K562 (cell line): ENCODE measurements around the gene LRRTM3. TPM values are rescaled to one million over a fixed set of nuclear protein-coding genes. Genes with fewer than 3 reads are reported as not detected.

Source experiments
- ATAC-seq: fragments of 200-7000 bp; cut with Tn5 transposase; 3 replicates; pipeline ENCODE4 v1.9.1; 2020; ENCODE audit warnings: moderate library complexity
- BruUV-seq: library from RNA; stranded (reverse); fragments of 400-500 nt; replicated peaks from 2 replicates; lab custom pipeline; 2021; lab: Mats Ljungman, UMichigan
- CTCF ChIA-PET: fragments of 300-600 bp; formaldehyde crosslinking; extraction: SDS; loops from one replicate; lab custom pipeline; 2021; ENCODE audit warnings: low intra/inter-chr PET ratio; lab: Yijun Ruan, JAX
- POLR2A ChIA-PET: fragments of 300-600, 350-650 bp; sonication (Branson Sonifier 250); formaldehyde crosslinking; extraction: SDS; loops from one replicate; lab custom pipeline; 2021; ENCODE audit warnings: antibody characterized with exemption, inconsistent platforms; lab: Yijun Ruan, JAX
- DNase-seq, 4 experiments: peaks; one replicate each; pipeline versions ENCODE4 v3.0.0 to v3.0.0-alpha.2; 2011 to 2018; ENCODE audit warnings: low spot score in 3 of 4, mixed read lengths in 3 of 4; ENCODE audit errors: extremely low read depth in 1 of 4
- FAIRE-seq: peaks from 2 replicates; lab custom pipeline; 2011; peaks lifted over from hg19 to GRCh38; lab: Jason Lieb, UNC
- H2AFZ ChIP-seq: 2 replicates; pipeline ENCODE4 v1.6.0; 2011; ENCODE audit warnings: low read depth, low read length, control low read depth, inconsistent platforms
- H3K27ac ChIP-seq: fragments of 200-600 bp; 3 replicates; pipeline ENCODE4 v1.8.0; 2011; ENCODE audit warnings: low read depth, mild to moderate bottlenecking, control low read depth, inconsistent platforms, low read length, moderate library complexity, mixed read lengths; ENCODE audit errors: extremely low read depth
- H3K27me3 ChIP-seq, 2 experiments: fragments of 300-600 bp in 1 of 2; 2 replicates in 1 of 2; 3 replicates in 1 of 2; pipeline versions ENCODE4 v1.6.0 to v1.8.0; 2011; ENCODE audit warnings: inconsistent platforms in 2 of 2, low read length in 2 of 2, mild to moderate bottlenecking in 1 of 2, mixed read lengths in 1 of 2, moderate library complexity in 1 of 2; ENCODE audit not compliant: control insufficient read depth in 2 of 2, insufficient read depth in 2 of 2
- H3K36me3 ChIP-seq: fragments of 300-600 bp; 3 replicates; pipeline ENCODE4 v1.8.0; 2011; ENCODE audit warnings: mild to moderate bottlenecking, low read length, inconsistent platforms; ENCODE audit not compliant: control insufficient read depth, insufficient read depth
- H3K4me1 ChIP-seq, 2 experiments: fragments of 200-600 bp in 1 of 2; replicated peaks in 1 of 2; 2 replicates in 1 of 2; 3 replicates in 1 of 2; pipeline versions ENCODE4 v1.5.1 to v1.8.0; 2011; ENCODE audit warnings: inconsistent platforms in 2 of 2, low read length in 2 of 2, mild to moderate bottlenecking in 1 of 2, mixed read lengths in 1 of 2, moderate library complexity in 1 of 2; ENCODE audit not compliant: control insufficient read depth in 2 of 2, insufficient read depth in 2 of 2
- H3K4me2 ChIP-seq: 2 replicates; pipeline ENCODE4 v1.6.1; 2011; ENCODE audit warnings: low read length, control low read depth, inconsistent platforms, mixed read lengths; ENCODE audit not compliant: insufficient read depth
- H3K4me3 ChIP-seq: fragments of 200-600 bp; sonication (generic), shearing (Covaris generic); 2 replicates; pipeline ENCODE4 v1.5.1; 2016; ENCODE audit warnings: control low read depth, inconsistent platforms
- H3K79me2 ChIP-seq: fragments of 200-600 bp; 3 replicates; pipeline ENCODE4 v1.8.0; 2011; ENCODE audit warnings: low read length, inconsistent platforms; ENCODE audit not compliant: control insufficient read depth, insufficient read depth
- H3K9ac ChIP-seq, 2 experiments: 2 replicates each; pipeline versions ENCODE4 v1.6.0 to v1.6.1; 2011; ENCODE audit warnings: low read depth in 2 of 2, low read length in 2 of 2, control low read depth in 1 of 2, inconsistent platforms in 1 of 2, mild to moderate bottlenecking in 1 of 2, mixed read lengths in 1 of 2; ENCODE audit not compliant: insufficient read depth in 1 of 2
- H3K9me1 ChIP-seq: one replicate; pipeline ENCODE4 v1.6.0; 2011; ENCODE audit warnings: inconsistent platforms, mild to moderate bottlenecking, low read length, moderate library complexity; ENCODE audit not compliant: control insufficient read depth, insufficient read depth
- H3K9me3 ChIP-seq: replicated peaks from 2 replicates; pipeline ENCODE4 v1.5.1; 2011; ENCODE audit warnings: low read depth, low read length, inconsistent platforms; ENCODE audit not compliant: control insufficient read depth, insufficient read depth
- H4K20me1 ChIP-seq: replicated peaks from 2 replicates; pipeline ENCODE4 v1.6.1; 2011; ENCODE audit warnings: low read length, inconsistent platforms, mixed read lengths; ENCODE audit not compliant: control insufficient read depth, insufficient read depth
- CEBPG ChIP-seq, 3 experiments: fragments of 200-800 bp in 1 of 3; sonication (Bioruptor generic) in 1 of 3; sonication (generic) in 1 of 3; formaldehyde crosslinking in 1 of 3; IDR thresholded peaks in 2 of 3; conservative IDR thresholded peaks in 1 of 3; 2 replicates each; pipeline versions ENCODE4 v1.6.1 to v1.8.0; 2016 to 2022; ENCODE audit warnings: missing compliant biosample characterization in 2 of 3, missing genetic modification characterization in 2 of 3, mild to moderate bottlenecking in 1 of 3, missing genetic modification reagents in 1 of 3
- RBM39 ChIP-seq: fragments of 200-400 bp; formaldehyde crosslinking; optimal IDR thresholded peaks from 2 replicates; pipeline ENCODE3; 2018; ENCODE audit warnings: low read depth, low read length
- SREBF1 ChIP-seq: fragments of 150-350 bp; IDR thresholded peaks from 2 replicates; pipeline ENCODE4 v1.6.1; 2014; ENCODE audit warnings: antibody characterized with exemption, low read depth, low read length, borderline replicate concordance
- ZBTB9 ChIP-seq: fragments of 450-650 bp; formaldehyde crosslinking; IDR thresholded peaks from 2 replicates; pipeline ENCODE4 v1.4.0; 2020; ENCODE audit warnings: mild to moderate bottlenecking, moderate library complexity
- ZNF668 ChIP-seq: fragments of 250-450 bp; sonication (Bioruptor Pico); IDR thresholded peaks from 2 replicates; pipeline ENCODE4 v1.8.0; 2022; ENCODE audit warnings: mild to moderate bottlenecking, inconsistent platforms
- WGBS: fragments of 100-300 bp; shearing (Covaris generic); methylation state at CpG from one replicate; pipeline ENCODE4 v1.1.6; 2016; ENCODE audit warnings: low coverage, mixed read lengths; ENCODE audit not compliant: insufficient coverage; ENCODE audit errors: missing lambda C conversion rate; 5-methylcytosine and 5-hydroxymethylcytosine counted together
- in situ Hi-C: fragments of 300-500 bp; cut with MboI; formaldehyde crosslinking; loops from 4 replicates; pipeline ENCODE4 v1.15.0; 2018; ENCODE audit warnings: inconsistent platforms, mixed read lengths
- intact Hi-C: fragments of 100-400 bp; cut with micrococcal nuclease; formaldehyde crosslinking; loops from 2 replicates; pipeline ENCODE4 v1.14.2; 2022
- polyA plus RNA-seq, 8 experiments: library from polyadenylated mRNA; depleted of rRNA in 4 of 8; stranded (reverse) in 5 of 8; unstranded in 3 of 8; fragments of >200 nt; fragmentation: Nextera tagmentation in 2 of 8; fragmentation: Illumina TruSeq in 1 of 8; extraction: Ambion mirVana in 2 of 8; extraction: Trizol in 1 of 8; gene quantifications; 2 replicates each; pipeline versions ENCODE4 v1.2.1 to v1.2.3, GENCODE V29; 2011 to 2014; ENCODE audit warnings: inconsistent platforms in 1 of 8, missing spikeins in 1 of 8
- total RNA-seq, 7 experiments: library from RNA; depleted of rRNA in 6 of 7; stranded (reverse); fragments of >200 nt in 6 of 7; fragmentation: Illumina TruSeq in 2 of 7; extraction: Trizol in 2 of 7; gene quantifications; 2 replicates each; pipeline versions ENCODE4 v1.2.1 to v1.2.3, GENCODE V29; 2011 to 2021; ENCODE audit warnings: low replicate concordance in 1 of 7

LRRTM3 gene
- total and polyA plus RNA-seq, 9 of the 15 experiments (the other 6 are each of a cell fraction or from before 2014, with no cell fraction given): not detected

GRCh38 chr10:67076144-67076543 lies 150.3 kb downstream of the LRRTM3 start:
- no peaks in the 10 kb centered on the region for H3K79me2 ChIP-seq
- H4K20me1 ChIP-seq: no peaks in the 10 kb centered on the region
- no peak for FAIRE-seq
- no peaks in the 10 kb centered on the region for H3K4me1 ChIP-seq
- no peak overlapping the region for H3K4me3 ChIP-seq
- in situ Hi-C loops: no loop called here
- no peak overlapping the region for H2AFZ ChIP-seq
- POLR2A ChIA-PET: no interaction called here
- no TSS peak for BruUV-seq
- H3K4me2 ChIP-seq: no peak overlapping the region
- no peak overlapping the region for H3K9ac ChIP-seq
- no peaks in the 10 kb centered on the region; the same call in 1 of the 2 replicates for H3K9me3 ChIP-seq
- no peaks in the 10 kb centered on the region for H3K36me3 ChIP-seq
- H3K27me3 ChIP-seq: no peaks in the 10 kb centered on the region
- ATAC-seq: no peak
- no peaks in the 10 kb centered on the region for H3K9me1 ChIP-seq
- DNase-seq: no peak
- H3K27ac ChIP-seq: no peak overlapping the region
- CTCF ChIA-PET: no interaction called here
- TF ChIP-seq SREBF1 (no peak), RBM39 (no peak), ZBTB9 (CRISPR knock-in tag) (no peak)
- intact Hi-C loops: no loop called here

GRCh38 chr10:67077376-67077775 lies 151.5 kb downstream of the LRRTM3 start:
- ChIA-PET POLR2A (no interaction called here), CTCF (no interaction called here)
- no peak overlapping the region for H3K4me3 ChIP-seq
- in situ Hi-C loops: no loop called here
- ATAC-seq (no peak), DNase-seq (no peak), FAIRE-seq (no peak)
- H3K4me2 ChIP-seq: no peak overlapping the region
- H3K27me3 ChIP-seq: no peaks in the 10 kb centered on the region
- no peaks in the 10 kb centered on the region for H3K36me3 ChIP-seq
- no peaks in the 10 kb centered on the region for H3K4me1 ChIP-seq
- no peak overlapping the region for H2AFZ ChIP-seq
- H3K9me1 ChIP-seq: no peaks in the 10 kb centered on the region
- no peaks in the 10 kb centered on the region; the same call in 1 of the 2 replicates for H3K9me3 ChIP-seq
- intact Hi-C loops: no loop called here
- H4K20me1 ChIP-seq: no peaks in the 10 kb centered on the region
- no peak overlapping the region for H3K9ac ChIP-seq
- 4% methylated on average over 1 of the region's 1 CpG for WGBS
- no peak overlapping the region for H3K27ac ChIP-seq
- no TSS peak for BruUV-seq
- H3K79me2 ChIP-seq: no peaks in the 10 kb centered on the region
- TF ChIP-seq CEBPG (CRISPR knock-in tag; IDR thresholded peaks at IDR 0.05): no peak
- TF ChIP-seq CEBPG (tag; conservative IDR thresholded peaks at IDR 0.05 in 1 of 2, IDR thresholded peaks at IDR 0.05 in 1 of 2): 0 out of 4 replicates have a peak, but pooled peaks of 1 of the 2 experiments have one; percentile 32
- no peak for TF ChIP-seq ZNF668 (CRISPR knock-in tag)
